HepG2 (cell line): ENCODE results near the gene SPP1. TPM values are rescaled to one million over a fixed set of nuclear protein-coding genes. Genes with fewer than 3 reads are reported as not detected.

Experiments used
- ATAC-seq: fragments of 200-7000 bp; cut with Tn5 transposase; 3 replicates; pipeline ENCODE4 v1.9.1; 2020; ENCODE audit warnings: mild to moderate bottlenecking, moderate library complexity
- BruUV-seq: library from RNA; stranded (reverse); fragments of 400-500 nt; replicated peaks from 2 replicates; lab custom pipeline; 2021; lab: Mats Ljungman, UMichigan
- CTCF ChIA-PET: fragments of 300-600 bp; formaldehyde crosslinking; extraction: SDS; loops from one replicate; lab custom pipeline; 2021; ENCODE audit warnings: low total read pairs, inconsistent platforms, low intra/inter-chr PET ratio; lab: Yijun Ruan, JAX
- POLR2A ChIA-PET: fragments of 350-600 bp; sonication (Branson Sonifier 250); formaldehyde crosslinking; loops from one replicate; lab custom pipeline; 2020; ENCODE audit warnings: antibody characterized with exemption, inconsistent platforms; lab: Yijun Ruan, JAX
- DNase-seq: peaks from one replicate; pipeline ENCODE4 v3.0.0-alpha.2; 2015; ENCODE audit warnings: low spot score
- FAIRE-seq: peaks from 3 replicates; lab custom pipeline; 2011; peaks lifted over from hg19 to GRCh38; lab: Jason Lieb, UNC
- H2AFZ ChIP-seq: one replicate; pipeline ENCODE4 v1.6.1; 2011; ENCODE audit warnings: low read length, inconsistent platforms
- H3K27ac ChIP-seq: fragments of 300-600 bp; 3 replicates; pipeline ENCODE4 v1.8.0; 2011; ENCODE audit warnings: mixed run types, mild to moderate bottlenecking, mixed read lengths, low read length, inconsistent platforms; ENCODE audit not compliant: insufficient read depth; ENCODE audit errors: extremely low read length
- H3K27me3 ChIP-seq, 2 experiments: fragments of 200-600 bp in 1 of 2; 2 replicates in 1 of 2; 3 replicates in 1 of 2; pipeline versions ENCODE4 v1.6.0 to v1.8.0; 2011; ENCODE audit warnings: low read length in 2 of 2, mild to moderate bottlenecking in 2 of 2, moderate library complexity in 2 of 2, inconsistent platforms in 1 of 2; ENCODE audit not compliant: insufficient read depth in 2 of 2, control insufficient read depth in 1 of 2
- H3K36me3 ChIP-seq, 2 experiments: fragments of 200-600 bp in 1 of 2; replicated peaks in 1 of 2; 2 replicates in 1 of 2; 3 replicates in 1 of 2; pipeline versions ENCODE4 v1.5.1 to v1.8.0; 2011; ENCODE audit warnings: low read length in 2 of 2, inconsistent platforms in 1 of 2; ENCODE audit not compliant: insufficient read depth in 2 of 2, control insufficient read depth in 1 of 2
- H3K4me1 ChIP-seq: 2 replicates; pipeline ENCODE4 v1.5.1; 2012; ENCODE audit warnings: low read length, inconsistent platforms; ENCODE audit not compliant: insufficient read depth
- H3K4me2 ChIP-seq: 2 replicates; pipeline ENCODE4 v1.6.0; 2011; ENCODE audit warnings: low read depth, low read length, inconsistent platforms
- H3K4me3 ChIP-seq, 3 experiments: fragments of 200-600 bp in 1 of 3; sonication (generic), shearing (Covaris generic) in 1 of 3; replicated peaks in 1 of 3; 2 replicates each; pipeline ENCODE4 v1.5.1; 2011 to 2016; ENCODE audit warnings: low read length in 3 of 3, inconsistent platforms in 2 of 3, low read depth in 2 of 3, mild to moderate bottlenecking in 2 of 3, control low read depth in 1 of 3, mixed read lengths in 1 of 3; ENCODE audit not compliant: insufficient read depth in 1 of 3
- H3K79me2 ChIP-seq: one replicate; pipeline ENCODE4 v1.6.1; 2011; ENCODE audit warnings: low read length, inconsistent platforms; ENCODE audit not compliant: insufficient read depth
- H3K9ac ChIP-seq: 2 replicates; pipeline ENCODE4 v1.6.0; 2011; ENCODE audit warnings: mild to moderate bottlenecking, low read depth, low read length, inconsistent platforms; ENCODE audit not compliant: insufficient read depth
- H3K9me3 ChIP-seq: 2 replicates; pipeline ENCODE4 v1.5.1; 2012; ENCODE audit warnings: mild to moderate bottlenecking, low read length
- H4K20me1 ChIP-seq: 2 replicates; pipeline ENCODE4 v1.6.0; 2011; ENCODE audit warnings: inconsistent platforms, mild to moderate bottlenecking, low read length, moderate library complexity; ENCODE audit not compliant: insufficient read depth
- BHLHE40 ChIP-seq: IDR thresholded peaks from 2 replicates; pipeline ENCODE4 v1.6.1; 2011; ENCODE audit warnings: low read length, improper control_type of control experiment
- KDM5B ChIP-seq: sonication (generic); formaldehyde crosslinking; IDR thresholded peaks from 2 replicates; pipeline ENCODE4 v1.4.0; 2020; ENCODE audit warnings: missing genetic modification reagents, mild to moderate bottlenecking, borderline replicate concordance
- POLR2AphosphoS2 ChIP-seq: IDR thresholded peaks from 2 replicates; pipeline ENCODE4 v1.6.1; 2011; ENCODE audit warnings: low read depth, low read length, improper control_type of control experiment
- RBFOX2 ChIP-seq: fragments of 200-400 bp; formaldehyde crosslinking; IDR thresholded peaks from 2 replicates; pipeline ENCODE4 v1.6.1; 2017; ENCODE audit warnings: low read depth, mild to moderate bottlenecking, low read length
- ZNF674 ChIP-seq: sonication (generic); formaldehyde crosslinking; IDR thresholded peaks from 2 replicates; pipeline ENCODE4 v1.5.0; 2020; ENCODE audit warnings: low read depth, mild to moderate bottlenecking, missing genetic modification reagents
- ZNF879 ChIP-seq: sonication (generic); formaldehyde crosslinking; IDR thresholded peaks from 2 replicates; pipeline ENCODE4 v1.8.1; 2023; ENCODE audit warnings: missing genetic modification reagents
- WGBS: methylation state at CpG from one replicate; pipeline ENCODE4 v1.1.6; 2017; ENCODE audit warnings: low lambda C conversion rate; 5-methylcytosine and 5-hydroxymethylcytosine counted together
- in situ Hi-C: cut with HindIII; loops from 2 replicates; pipeline ENCODE4 v1.10.0; 2017; ENCODE audit warnings: low pct_unique_long_range_greater_than_20kb; ENCODE audit not compliant: extremely low pct_ligation_motif_present
- intact Hi-C: fragments of 100-400 bp; cut with micrococcal nuclease; formaldehyde crosslinking; loops from one replicate; pipeline ENCODE4 v1.10.0; 2022; ENCODE audit not compliant: unreplicated experiment
- polyA plus RNA-seq, 8 experiments: library from polyadenylated mRNA; depleted of rRNA in 3 of 8; stranded (reverse) in 7 of 8; unstranded in 1 of 8; fragments of >200 nt; fragmentation: Illumina TruSeq in 4 of 8; extraction: Trizol in 4 of 8; gene quantifications; 2 replicates each; pipeline versions ENCODE4 v1.2.1 to v1.2.3, GENCODE V29; 2011 to 2016; ENCODE audit warnings: low read depth in 4 of 8, missing spikeins in 1 of 8, mixed read lengths in 1 of 8; ENCODE audit not compliant: insufficient read depth in 1 of 8
- total RNA-seq, 5 experiments: library from RNA; depleted of rRNA; stranded (reverse); fragments of >200 nt; fragmentation: Illumina TruSeq; extraction: Trizol; gene quantifications; 2 replicates each; pipeline ENCODE4 v1.2.3, GENCODE V29; 2016; ENCODE audit warnings: low read depth in 1 of 5
- TF ChIP-seq, protein P1 (sequence below), 2 experiments: fragments of 450-650 bp in 1 of 2; sonication (generic) in 1 of 2; formaldehyde crosslinking in 1 of 2; IDR thresholded peaks; 2 replicates each; pipeline versions ENCODE4 v1.6.1 to v1.8.0; 2016 to 2022; ENCODE audit warnings: antibody characterized with exemption in 1 of 2, mild to moderate bottlenecking in 1 of 2, missing genetic modification reagents in 1 of 2
- TF ChIP-seq, protein P2 (sequence below): sonication (generic); formaldehyde crosslinking; IDR thresholded peaks from 2 replicates; pipeline ENCODE4 v1.8.1; 2023; ENCODE audit warnings: mild to moderate bottlenecking, missing genetic modification reagents
- TF ChIP-seq, protein P3 (sequence below), 2 experiments: IDR thresholded peaks; 2 replicates each; pipeline ENCODE4 v1.6.1; 2011 to 2012; ENCODE audit warnings: low read length in 2 of 2, borderline replicate concordance in 1 of 2, low read depth in 1 of 2, mild to moderate bottlenecking in 1 of 2, moderate library complexity in 1 of 2

The SPP1 gene
- total and polyA plus RNA-seq, 2 of the 13 experiments (the other 11 are each of a cell fraction or from before 2014, with no cell fraction given), result 682 to 788 TPM

DNA sequence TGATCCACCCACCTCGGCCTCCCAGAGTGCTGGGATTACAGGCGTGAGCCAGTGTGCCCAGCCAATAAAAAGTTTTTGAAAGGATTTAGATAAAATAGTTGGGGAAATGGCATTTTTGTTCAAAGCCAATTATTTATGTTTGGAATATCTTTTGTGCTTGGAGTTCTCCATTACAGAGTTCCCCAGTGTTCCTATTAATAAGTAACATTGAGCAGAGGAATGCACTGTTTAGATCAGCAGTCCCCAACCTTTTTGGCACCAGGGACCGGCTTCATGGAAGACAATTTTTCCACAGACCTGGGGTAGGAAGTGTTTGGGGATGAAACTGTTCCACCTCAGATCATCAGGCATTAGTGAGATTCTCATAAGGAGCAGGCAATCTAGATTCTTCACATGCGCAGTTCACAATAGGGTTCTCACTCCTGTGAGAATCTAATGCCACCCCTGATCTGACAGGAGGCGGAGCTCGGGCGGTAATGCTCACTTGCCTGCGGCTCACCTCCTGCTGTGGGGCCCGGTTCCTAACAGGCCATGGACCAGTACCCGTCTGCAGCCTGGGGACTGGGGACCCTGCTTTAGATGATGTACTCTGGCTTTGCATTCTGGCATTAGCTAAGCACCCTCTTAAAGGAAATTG lies 40.3 kb downstream of the SPP1 start:
- Histone ChIP-seq H3K79me2 (peaks cover 3% of the 10 kb centered on the region), H3K27ac (no peak overlapping the region), H3K4me2 (no peak overlapping the region), H3K36me3 (0 out of 5 replicates have a peak, but pooled peaks cover 0 to 3% of the 10 kb centered on the region in 2 experiments), H3K9me3 (no peaks in the 10 kb centered on the region), H3K4me3 (no peak overlapping the region), H3K27me3 (no peaks in the 10 kb centered on the region), H2AFZ (no peak overlapping the region), H3K4me1 (peaks cover 32% of the 10 kb centered on the region), H3K9ac (no peak overlapping the region), H4K20me1 (no peaks in the 10 kb centered on the region)
- CTCF ChIA-PET, result no interaction called here
- POLR2A ChIA-PET, result no interaction called here
- BruUV-seq, result no TSS peak
- FAIRE-seq (no peak), DNase-seq (no peak), ATAC-seq (no peak)
- WGBS, result 95% methylated on average over 6 of the region's 10 CpGs
- intact Hi-C loops, result no loop called here
- in situ Hi-C loops, result no loop called here
- no peak for TF ChIP-seq BHLHE40
- no peak for TF ChIP-seq POLR2AphosphoS2
- TF ChIP-seq ZNF674 (CRISPR knock-in tag), result no peak
- TF ChIP-seq KDM5B, result no peak
- TF ChIP-seq ZNF879 (CRISPR knock-in tag), result no peak
- no peak for TF ChIP-seq RBFOX2
- TF ChIP-seq, protein P1, sequence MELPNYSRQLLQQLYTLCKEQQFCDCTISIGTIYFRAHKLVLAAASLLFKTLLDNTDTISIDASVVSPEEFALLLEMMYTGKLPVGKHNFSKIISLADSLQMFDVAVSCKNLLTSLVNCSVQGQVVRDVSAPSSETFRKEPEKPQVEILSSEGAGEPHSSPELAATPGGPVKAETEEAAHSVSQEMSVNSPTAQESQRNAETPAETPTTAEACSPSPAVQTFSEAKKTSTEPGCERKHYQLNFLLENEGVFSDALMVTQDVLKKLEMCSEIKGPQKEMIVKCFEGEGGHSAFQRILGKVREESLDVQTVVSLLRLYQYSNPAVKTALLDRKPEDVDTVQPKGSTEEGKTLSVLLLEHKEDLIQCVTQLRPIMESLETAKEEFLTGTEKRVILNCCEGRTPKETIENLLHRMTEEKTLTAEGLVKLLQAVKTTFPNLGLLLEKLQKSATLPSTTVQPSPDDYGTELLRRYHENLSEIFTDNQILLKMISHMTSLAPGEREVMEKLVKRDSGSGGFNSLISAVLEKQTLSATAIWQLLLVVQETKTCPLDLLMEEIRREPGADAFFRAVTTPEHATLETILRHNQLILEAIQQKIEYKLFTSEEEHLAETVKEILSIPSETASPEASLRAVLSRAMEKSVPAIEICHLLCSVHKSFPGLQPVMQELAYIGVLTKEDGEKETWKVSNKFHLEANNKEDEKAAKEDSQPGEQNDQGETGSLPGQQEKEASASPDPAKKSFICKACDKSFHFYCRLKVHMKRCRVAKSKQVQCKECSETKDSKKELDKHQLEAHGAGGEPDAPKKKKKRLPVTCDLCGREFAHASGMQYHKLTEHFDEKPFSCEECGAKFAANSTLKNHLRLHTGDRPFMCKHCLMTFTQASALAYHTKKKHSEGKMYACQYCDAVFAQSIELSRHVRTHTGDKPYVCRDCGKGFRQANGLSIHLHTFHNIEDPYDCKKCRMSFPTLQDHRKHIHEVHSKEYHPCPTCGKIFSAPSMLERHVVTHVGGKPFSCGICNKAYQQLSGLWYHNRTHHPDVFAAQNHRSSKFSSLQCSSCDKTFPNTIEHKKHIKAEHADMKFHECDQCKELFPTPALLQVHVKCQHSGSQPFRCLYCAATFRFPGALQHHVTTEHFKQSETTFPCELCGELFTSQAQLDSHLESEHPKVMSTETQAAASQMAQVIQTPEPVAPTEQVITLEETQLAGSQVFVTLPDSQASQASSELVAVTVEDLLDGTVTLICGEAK (IDR thresholded peaks at IDR 0.05), result no peak
- TF ChIP-seq, protein P1 (CRISPR knock-in tag; IDR thresholded peaks at IDR 0.05), result no peak
- TF ChIP-seq, protein P2, sequence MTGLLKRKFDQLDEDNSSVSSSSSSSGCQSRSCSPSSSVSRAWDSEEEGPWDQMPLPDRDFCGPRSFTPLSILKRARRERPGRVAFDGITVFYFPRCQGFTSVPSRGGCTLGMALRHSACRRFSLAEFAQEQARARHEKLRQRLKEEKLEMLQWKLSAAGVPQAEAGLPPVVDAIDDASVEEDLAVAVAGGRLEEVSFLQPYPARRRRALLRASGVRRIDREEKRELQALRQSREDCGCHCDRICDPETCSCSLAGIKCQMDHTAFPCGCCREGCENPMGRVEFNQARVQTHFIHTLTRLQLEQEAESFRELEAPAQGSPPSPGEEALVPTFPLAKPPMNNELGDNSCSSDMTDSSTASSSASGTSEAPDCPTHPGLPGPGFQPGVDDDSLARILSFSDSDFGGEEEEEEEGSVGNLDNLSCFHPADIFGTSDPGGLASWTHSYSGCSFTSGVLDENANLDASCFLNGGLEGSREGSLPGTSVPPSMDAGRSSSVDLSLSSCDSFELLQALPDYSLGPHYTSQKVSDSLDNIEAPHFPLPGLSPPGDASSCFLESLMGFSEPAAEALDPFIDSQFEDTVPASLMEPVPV, result no peak
- TF ChIP-seq, protein P3, sequence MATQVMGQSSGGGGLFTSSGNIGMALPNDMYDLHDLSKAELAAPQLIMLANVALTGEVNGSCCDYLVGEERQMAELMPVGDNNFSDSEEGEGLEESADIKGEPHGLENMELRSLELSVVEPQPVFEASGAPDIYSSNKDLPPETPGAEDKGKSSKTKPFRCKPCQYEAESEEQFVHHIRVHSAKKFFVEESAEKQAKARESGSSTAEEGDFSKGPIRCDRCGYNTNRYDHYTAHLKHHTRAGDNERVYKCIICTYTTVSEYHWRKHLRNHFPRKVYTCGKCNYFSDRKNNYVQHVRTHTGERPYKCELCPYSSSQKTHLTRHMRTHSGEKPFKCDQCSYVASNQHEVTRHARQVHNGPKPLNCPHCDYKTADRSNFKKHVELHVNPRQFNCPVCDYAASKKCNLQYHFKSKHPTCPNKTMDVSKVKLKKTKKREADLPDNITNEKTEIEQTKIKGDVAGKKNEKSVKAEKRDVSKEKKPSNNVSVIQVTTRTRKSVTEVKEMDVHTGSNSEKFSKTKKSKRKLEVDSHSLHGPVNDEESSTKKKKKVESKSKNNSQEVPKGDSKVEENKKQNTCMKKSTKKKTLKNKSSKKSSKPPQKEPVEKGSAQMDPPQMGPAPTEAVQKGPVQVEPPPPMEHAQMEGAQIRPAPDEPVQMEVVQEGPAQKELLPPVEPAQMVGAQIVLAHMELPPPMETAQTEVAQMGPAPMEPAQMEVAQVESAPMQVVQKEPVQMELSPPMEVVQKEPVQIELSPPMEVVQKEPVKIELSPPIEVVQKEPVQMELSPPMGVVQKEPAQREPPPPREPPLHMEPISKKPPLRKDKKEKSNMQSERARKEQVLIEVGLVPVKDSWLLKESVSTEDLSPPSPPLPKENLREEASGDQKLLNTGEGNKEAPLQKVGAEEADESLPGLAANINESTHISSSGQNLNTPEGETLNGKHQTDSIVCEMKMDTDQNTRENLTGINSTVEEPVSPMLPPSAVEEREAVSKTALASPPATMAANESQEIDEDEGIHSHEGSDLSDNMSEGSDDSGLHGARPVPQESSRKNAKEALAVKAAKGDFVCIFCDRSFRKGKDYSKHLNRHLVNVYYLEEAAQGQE (IDR thresholded peaks at IDR 0.05; ENCODE audit: borderline replicate concordance in 1 of 2, low read depth in 1 of 2, low read length in 2 of 2), result no peak
